BLaER1 (cell line): Measurements from ENCODE around the gene CDKAL1.

ENCODE experiments used
- H3K27ac ChIP-seq: shearing (Covaris generic); formaldehyde crosslinking; 2 replicates; pipeline ENCODE4 v1.8.1; 2022
- H3K27me3 ChIP-seq: shearing (Covaris generic); formaldehyde crosslinking; 2 replicates; pipeline ENCODE4 v1.8.1; 2022
- H3K36me3 ChIP-seq: shearing (Covaris generic); formaldehyde crosslinking; 2 replicates; pipeline ENCODE4 v1.8.1; 2022
- H3K4me1 ChIP-seq: shearing (Covaris generic); formaldehyde crosslinking; 2 replicates; pipeline ENCODE4 v1.8.1; 2022
- H3K4me2 ChIP-seq: shearing (Covaris generic); formaldehyde crosslinking; 2 replicates; pipeline ENCODE4 v1.8.1; 2022
- H3K4me3 ChIP-seq: shearing (Covaris generic); formaldehyde crosslinking; 2 replicates; pipeline ENCODE4 v1.8.1; 2022
- H3K9ac ChIP-seq: shearing (Covaris generic); formaldehyde crosslinking; 2 replicates; pipeline ENCODE4 v1.8.1; 2022
- H3K9me3 ChIP-seq: shearing (Covaris generic); formaldehyde crosslinking; 2 replicates; pipeline ENCODE4 v1.8.1; 2022
- H4K20me1 ChIP-seq: shearing (Covaris generic); formaldehyde crosslinking; 2 replicates; pipeline ENCODE4 v1.8.1; 2022
- Cebpa-rat ChIP-seq: shearing (Covaris generic); IDR thresholded peaks from 2 replicates; pipeline ENCODE4 v1.8.1; 2022

Gene CDKAL1

DNA sequence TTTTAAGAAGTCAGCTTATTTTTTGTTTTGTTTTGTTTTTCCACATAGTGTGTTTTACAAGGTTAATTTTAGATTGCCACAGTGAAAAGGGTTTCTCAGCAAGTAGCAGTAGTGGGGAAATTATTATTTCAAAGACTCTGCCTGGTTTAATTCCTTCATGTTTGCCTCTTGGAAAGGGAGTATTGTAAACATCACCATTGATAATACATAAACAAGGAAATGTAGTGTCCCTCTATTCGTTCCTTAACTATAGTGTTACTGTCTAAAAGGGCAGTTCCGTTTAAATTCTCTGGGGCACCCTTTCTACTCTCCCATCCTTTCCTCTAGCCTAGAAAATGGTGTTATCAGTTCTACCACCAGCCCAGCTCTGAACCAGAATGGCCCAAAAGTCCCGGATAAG, 668.3 kb downstream of the CDKAL1 start:
- H3K27me3 ChIP-seq = no peaks in the 10 kb centered on the region
- H3K9ac ChIP-seq = no peak overlapping the region
- H3K4me1 ChIP-seq = peaks cover 43% of the 10 kb centered on the region
- H3K4me2 ChIP-seq = no peak overlapping the region
- TF ChIP-seq Cebpa-rat = no peak
- no peak overlapping the region for H3K27ac ChIP-seq
- H4K20me1 ChIP-seq = no peaks in the 10 kb centered on the region
- peaks cover 13% of the 10 kb centered on the region for H3K9me3 ChIP-seq
- H3K4me3 ChIP-seq = no peak overlapping the region
- H3K36me3 ChIP-seq = peaks cover 6% of the 10 kb centered on the region; the same call in 1 of the 2 replicates

DNA sequence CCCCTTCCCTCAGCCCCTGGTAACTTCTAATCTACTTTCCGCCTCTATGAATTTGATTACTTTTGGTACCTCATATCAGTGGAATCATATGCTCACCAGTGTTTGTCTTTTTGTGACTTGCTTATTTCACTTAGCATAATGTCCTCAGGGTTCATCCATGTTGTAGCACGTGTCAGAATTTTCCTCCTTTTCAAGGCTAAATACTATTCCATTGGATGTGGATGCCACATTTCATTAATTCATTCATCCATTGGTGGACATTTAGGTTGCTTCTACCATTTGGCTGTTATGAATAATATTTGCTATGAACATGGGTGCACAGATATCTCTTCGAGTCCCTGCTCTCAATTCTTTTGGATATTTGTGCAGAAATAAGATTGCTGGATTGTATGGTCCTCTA, 670.7 kb downstream of the CDKAL1 start:
- Histone ChIP-seq H3K9me3 (peaks cover 13% of the 10 kb centered on the region), H3K9ac (no peak overlapping the region), H3K4me3 (no peak overlapping the region), H3K36me3 (peaks cover 13% of the 10 kb centered on the region), H4K20me1 (no peaks in the 10 kb centered on the region), H3K27ac (no peak overlapping the region), H3K4me2 (no peak overlapping the region), H3K4me1 (peaks cover 24% of the 10 kb centered on the region), H3K27me3 (no peaks in the 10 kb centered on the region)
- no peak for TF ChIP-seq Cebpa-rat

DNA sequence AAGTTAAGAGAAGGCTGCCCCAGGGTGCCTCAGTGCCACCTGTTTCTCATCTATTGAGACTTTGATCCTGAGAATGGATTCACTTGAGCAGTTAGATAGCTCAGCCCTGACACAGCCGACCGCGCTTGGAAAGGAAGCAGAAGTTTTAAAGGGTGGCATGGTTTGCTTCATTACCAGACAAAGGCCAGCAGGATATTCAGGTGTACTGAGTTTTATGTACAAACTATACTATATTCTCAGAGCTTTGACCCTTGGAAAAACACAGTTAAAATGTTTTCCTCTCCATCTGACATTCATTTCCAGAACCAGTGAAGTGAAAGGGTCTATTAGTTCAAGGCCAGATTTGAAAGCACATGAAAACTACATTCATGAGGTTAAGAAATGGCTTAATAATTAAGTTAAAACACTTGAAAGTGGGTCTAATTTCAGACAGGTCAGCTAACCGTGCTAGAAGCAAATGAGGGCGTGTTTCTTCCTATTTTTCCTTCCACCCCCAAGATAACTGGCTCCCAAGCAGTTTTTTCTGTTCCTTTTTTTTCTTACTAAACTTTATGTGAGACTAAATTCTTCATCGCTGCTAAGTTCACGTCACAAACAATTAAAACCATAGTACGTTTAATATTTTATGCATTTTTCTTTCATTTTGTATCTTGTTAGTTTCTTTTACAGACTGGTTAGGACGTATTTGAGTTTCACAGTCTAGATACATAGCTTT, 674.0 kb downstream of the CDKAL1 start:
- no peak overlapping the region for H3K9ac ChIP-seq
- no peak overlapping the region for H3K27ac ChIP-seq
- H3K4me3 ChIP-seq = no peak overlapping the region
- no peak for TF ChIP-seq Cebpa-rat
- H3K27me3 ChIP-seq = no peaks in the 10 kb centered on the region
- H4K20me1 ChIP-seq = no peaks in the 10 kb centered on the region
- H3K4me2 ChIP-seq = peak overlapping the region; percentile 17; the same call in 1 of the 2 replicates
- peaks cover 13% of the 10 kb centered on the region for H3K9me3 ChIP-seq
- H3K36me3 ChIP-seq = peaks cover 26% of the 10 kb centered on the region
- H3K4me1 ChIP-seq = peaks cover 5% of the 10 kb centered on the region; the same call in 1 of the 2 replicates

DNA sequence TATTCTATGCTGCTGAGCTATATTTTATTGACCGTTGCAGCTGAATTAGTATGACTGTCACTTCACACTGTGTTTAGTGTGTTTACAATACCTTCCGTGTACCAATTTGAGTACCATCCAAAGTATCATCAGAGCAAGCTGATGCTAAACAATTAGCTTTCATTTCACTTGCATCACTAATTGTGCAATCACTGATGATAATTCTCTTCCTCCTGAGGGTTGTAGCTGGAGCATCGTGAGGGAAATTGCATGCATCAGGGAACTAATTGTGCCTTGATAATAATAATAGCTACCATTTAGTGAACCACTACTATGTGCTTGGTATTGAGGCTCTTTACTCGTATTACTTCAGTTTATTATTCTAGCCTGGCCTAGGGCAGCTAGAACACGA, 674.5 kb downstream of the CDKAL1 start:
- no peak for TF ChIP-seq Cebpa-rat
- peaks cover 5% of the 10 kb centered on the region; the same call in 1 of the 2 replicates for H3K4me1 ChIP-seq

DNA sequence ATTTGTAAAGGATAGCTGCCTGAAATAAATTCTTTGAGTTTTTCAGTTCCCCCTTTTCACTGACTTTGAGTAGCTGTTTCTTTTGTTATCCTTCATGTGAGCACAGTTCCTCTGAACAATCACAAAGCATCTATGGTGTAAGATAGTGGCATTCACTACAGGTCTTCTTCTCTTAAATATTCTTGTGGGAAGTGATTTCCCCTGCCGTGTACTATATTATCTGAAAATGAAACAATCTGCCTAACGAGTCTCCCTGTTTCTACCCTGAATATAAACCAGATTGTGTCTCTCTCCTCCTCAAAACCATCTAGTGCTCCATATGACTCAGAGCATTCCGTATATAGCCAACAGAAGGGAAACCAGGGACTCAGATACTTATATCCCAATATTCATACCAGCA, 679.2 kb downstream of the CDKAL1 start:
- Histone ChIP-seq H3K9me3 (peaks cover 4% of the 10 kb centered on the region; the same call in 1 of the 2 replicates), H3K4me3 (no peak overlapping the region), H4K20me1 (no peaks in the 10 kb centered on the region), H3K27ac (no peak overlapping the region), H3K27me3 (no peaks in the 10 kb centered on the region), H3K36me3 (peaks cover 20% of the 10 kb centered on the region), H3K9ac (no peak overlapping the region), H3K4me1 (peaks cover 9% of the 10 kb centered on the region; the same call in 1 of the 2 replicates), H3K4me2 (no peak overlapping the region)
- no peak for TF ChIP-seq Cebpa-rat

More for the DNA sequence above, 674.5 kb downstream of the CDKAL1 start:
- H3K4me2 ChIP-seq = no peak overlapping the region
- H3K9me3 ChIP-seq = peaks cover 13% of the 10 kb centered on the region
- peaks cover 26% of the 10 kb centered on the region for H3K36me3 ChIP-seq
- no peaks in the 10 kb centered on the region for H4K20me1 ChIP-seq
- no peak overlapping the region for H3K27ac ChIP-seq
- H3K27me3 ChIP-seq = no peaks in the 10 kb centered on the region
- no peak overlapping the region for H3K4me3 ChIP-seq
- H3K9ac ChIP-seq = no peak overlapping the region

DNA sequence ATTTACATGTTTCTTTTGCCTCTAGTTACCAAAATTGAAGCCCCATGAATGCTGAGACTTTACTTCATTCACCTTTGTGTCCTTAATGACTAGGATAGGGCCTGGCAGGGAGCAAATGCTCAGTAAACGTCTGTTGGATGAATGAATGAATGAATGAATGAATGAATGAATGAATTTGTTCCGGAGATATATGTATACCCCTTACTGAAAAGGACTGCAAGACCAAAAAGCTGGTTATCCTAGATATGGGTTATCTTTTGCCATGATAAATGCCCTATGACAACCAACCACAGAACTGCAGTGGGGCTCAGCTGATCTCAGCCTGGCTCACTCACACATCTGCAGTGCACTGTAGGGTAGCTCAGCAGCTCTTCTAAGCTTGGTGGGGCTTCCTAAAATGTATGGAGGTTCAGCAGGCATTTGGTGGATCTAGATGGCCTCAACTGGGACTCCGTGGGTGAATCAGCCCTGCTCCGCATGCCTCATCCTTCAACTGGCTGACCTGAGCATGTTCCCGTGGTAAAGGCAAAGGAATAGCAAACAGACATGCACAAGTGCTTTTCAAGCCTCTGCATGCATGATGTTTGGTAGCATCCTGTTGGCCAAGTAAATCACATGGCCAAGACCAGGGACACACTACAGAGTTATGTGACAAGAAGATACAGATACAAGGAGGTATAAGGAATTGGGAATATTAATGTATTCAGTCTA, 680.6 kb downstream of the CDKAL1 start:
- H3K4me2 ChIP-seq = no peak overlapping the region
- H3K27me3 ChIP-seq = no peaks in the 10 kb centered on the region
- H3K4me3 ChIP-seq = no peak overlapping the region
- peaks cover 9% of the 10 kb centered on the region; the same call in 1 of the 2 replicates for H3K4me1 ChIP-seq
- peaks cover 14% of the 10 kb centered on the region for H3K36me3 ChIP-seq
- no peaks in the 10 kb centered on the region for H4K20me1 ChIP-seq
- no peak for TF ChIP-seq Cebpa-rat
- H3K27ac ChIP-seq = no peak overlapping the region
- H3K9ac ChIP-seq = no peak overlapping the region
- peaks cover 5% of the 10 kb centered on the region; the same call in 1 of the 2 replicates for H3K9me3 ChIP-seq

DNA sequence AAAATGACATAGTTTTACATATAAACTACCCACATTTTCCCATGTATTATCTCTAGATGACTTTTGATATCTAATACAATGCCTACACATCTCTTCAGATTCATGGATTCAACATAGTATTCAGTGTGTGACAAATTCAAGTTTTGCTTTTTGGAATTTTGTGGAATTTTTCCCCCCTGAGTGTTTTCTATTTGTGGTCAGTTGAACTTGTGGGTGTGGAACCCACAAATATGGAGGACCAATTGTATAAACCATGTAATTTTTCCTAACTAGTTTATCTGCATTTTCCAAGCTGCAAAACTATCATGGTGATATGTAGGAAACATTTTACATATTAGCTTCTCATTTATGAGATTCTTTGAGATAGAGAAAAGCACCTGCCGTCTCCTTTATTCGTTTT, 685.0 kb downstream of the CDKAL1 start:
- Histone ChIP-seq H3K4me2 (no peak overlapping the region), H3K36me3 (peaks cover 6% of the 10 kb centered on the region; the same call in 1 of the 2 replicates), H3K9ac (no peak overlapping the region), H3K4me1 (peaks cover 9% of the 10 kb centered on the region; the same call in 1 of the 2 replicates), H3K27me3 (no peaks in the 10 kb centered on the region), H4K20me1 (no peaks in the 10 kb centered on the region), H3K4me3 (no peak overlapping the region), H3K9me3 (peaks cover 9% of the 10 kb centered on the region; the same call in 1 of the 2 replicates), H3K27ac (no peak overlapping the region)
- no peak for TF ChIP-seq Cebpa-rat

DNA sequence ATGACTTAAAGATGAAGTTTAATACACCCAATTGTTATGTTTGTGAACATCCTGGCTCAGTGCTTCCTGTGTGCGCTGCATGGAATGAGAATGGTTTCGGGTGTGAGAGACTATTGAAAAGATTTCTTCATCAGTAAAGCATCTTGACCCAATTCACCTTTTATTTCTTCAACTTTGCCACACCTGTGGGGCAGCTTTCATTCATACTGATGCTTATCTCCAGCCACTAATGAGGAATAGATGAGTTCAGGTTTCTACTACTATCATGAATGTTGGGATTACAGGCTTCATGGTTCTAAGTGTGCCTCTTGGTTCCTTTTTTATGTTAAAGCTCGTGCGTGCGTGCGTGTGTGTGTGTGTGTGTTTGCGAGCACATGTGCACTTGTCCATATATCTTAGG, 685.6 kb downstream of the CDKAL1 start:
- H3K4me2 ChIP-seq = no peak overlapping the region

DNA sequence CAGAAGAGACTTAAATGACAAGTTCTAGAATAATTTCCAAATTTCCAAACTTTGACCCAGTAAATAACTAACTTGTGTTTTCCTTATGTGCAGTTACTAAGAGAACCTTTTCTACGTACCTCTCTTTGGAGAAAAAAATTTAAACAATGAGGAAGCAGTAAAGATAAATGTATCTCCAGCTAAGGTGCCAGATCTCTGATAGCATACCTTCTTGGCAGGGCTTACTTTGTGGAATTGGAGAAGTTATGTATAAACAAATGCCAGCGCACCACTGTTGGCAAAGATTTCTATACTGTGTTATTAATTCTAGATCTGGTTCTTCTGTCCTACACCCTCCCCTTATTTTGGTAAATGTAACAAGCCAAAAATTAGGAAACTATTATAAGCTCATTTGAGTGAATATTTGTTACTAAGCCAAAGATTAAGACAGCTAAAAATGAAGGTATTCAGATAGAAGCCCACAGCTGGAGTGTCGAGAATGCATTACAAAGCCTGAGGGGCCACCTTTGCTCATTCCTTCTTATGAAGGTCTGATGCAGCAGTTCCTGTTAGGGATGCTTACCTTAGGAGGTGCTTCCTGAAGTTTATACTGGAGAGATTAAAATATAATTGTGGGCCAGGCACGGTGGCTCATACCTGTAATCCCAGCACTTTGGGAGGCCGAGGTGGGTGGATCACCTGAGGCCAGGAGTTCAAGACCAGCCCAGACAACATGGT, 686.2 kb downstream of the CDKAL1 start:
- Histone ChIP-seq H3K4me1 (peaks cover 4% of the 10 kb centered on the region; the same call in 1 of the 2 replicates), H3K4me3 (no peak overlapping the region), H3K9ac (no peak overlapping the region), H3K27ac (no peak overlapping the region), H4K20me1 (no peaks in the 10 kb centered on the region), H3K27me3 (no peaks in the 10 kb centered on the region), H3K9me3 (peaks cover 9% of the 10 kb centered on the region; the same call in 1 of the 2 replicates), H3K4me2 (no peak overlapping the region), H3K36me3 (peaks cover 6% of the 10 kb centered on the region; the same call in 1 of the 2 replicates)
- TF ChIP-seq Cebpa-rat = no peak

More for the DNA sequence above, 685.6 kb downstream of the CDKAL1 start:
- Histone ChIP-seq H3K27me3 (no peaks in the 10 kb centered on the region), H3K9me3 (peaks cover 9% of the 10 kb centered on the region; the same call in 1 of the 2 replicates), H3K4me1 (peaks cover 9% of the 10 kb centered on the region; the same call in 1 of the 2 replicates), H4K20me1 (no peaks in the 10 kb centered on the region), H3K36me3 (peaks cover 6% of the 10 kb centered on the region; the same call in 1 of the 2 replicates), H3K27ac (no peak overlapping the region), H3K9ac (no peak overlapping the region), H3K4me3 (no peak overlapping the region)
- TF ChIP-seq Cebpa-rat = no peak
